ENCODE measurements around the gene ANKMY1.
"Not testable (repeated sequence)": the region's sequence is repeated elsewhere in the genome, so short reads cannot be mapped to it uniquely, and the experiment has no call there.

Gene ANKMY1

GRCh38 chr2:240502059-240502429 lies 55.7 kb downstream of the ANKMY1 start:
- DNase-seq, result no peak

GRCh38 chr2:240501531-240501991 lies 56.2 kb downstream of the ANKMY1 start:
- DNase-seq, result no peak

GRCh38 chr2:240500561-240501423 lies 57.0 kb downstream of the ANKMY1 start:
- DNase-seq, result no peak

GRCh38 chr2:240499309-240500301 lies 58.2 kb downstream of the ANKMY1 start:
- DNase-seq, result no peak

- DNase-seq, result no peak
Observed at GRCh38 chr2:240498958-240499260, 58.9 kb downstream of the ANKMY1 start.

GRCh38 chr2:240498171-240498957 lies 59.4 kb downstream of the ANKMY1 start:
- no peak for DNase-seq

- DNase-seq, result not testable (repeated sequence)
Observed at GRCh38 chr2:240497082-240497481, 60.7 kb downstream of the ANKMY1 start.

- not testable (repeated sequence) for DNase-seq
Observed at GRCh38 chr2:240494942-240495341, 62.8 kb downstream of the ANKMY1 start.

- no peak for DNase-seq
Observed at GRCh38 chr2:240494194-240494793, 63.5 kb downstream of the ANKMY1 start.

- DNase-seq, result no peak
Observed at GRCh38 chr2:240491483-240491882, 66.3 kb downstream of the ANKMY1 start.

GRCh38 chr2:240482141-240482540 lies 75.6 kb downstream of the ANKMY1 start:
- no peak for DNase-seq

- DNase-seq, result no peak
Observed at GRCh38 chr2:240481720-240482119, 76.1 kb downstream of the ANKMY1 start.

GRCh38 chr2:240480834-240481623 lies 76.8 kb downstream of the ANKMY1 start:
- no peak for DNase-seq

GRCh38 chr2:240479111-240479501 lies 78.7 kb downstream of the ANKMY1 start:
- DNase-seq, result no peak

GRCh38 chr2:240478346-240479110 lies 79.3 kb downstream of the ANKMY1 start:
- DNase-seq, result no peak

GRCh38 chr2:240477916-240478315 lies 79.9 kb downstream of the ANKMY1 start:
- DNase-seq, result no peak

- DNase-seq, result no peak
Observed at GRCh38 chr2:240473211-240473610, 84.6 kb downstream of the ANKMY1 start.

- no peak for DNase-seq
Observed at GRCh38 chr2:240472078-240472790, 85.6 kb downstream of the ANKMY1 start.

- DNase-seq, result no peak
Observed at GRCh38 chr2:240469740-240470139, 88.0 kb downstream of the ANKMY1 start.

GRCh38 chr2:240469239-240469636 lies 88.5 kb downstream of the ANKMY1 start:
- DNase-seq, result no peak
